ENCODE results near the gene RAI1. TPM values are rescaled to one million over a fixed set of nuclear protein-coding genes. Genes with fewer than 3 reads are reported as not detected.

The RAI1 gene
- total and polyA plus RNA-seq, 2 experiments from 2014 or later: 0.87 to 0.89 TPM

GRCh38 chr17:17834974-17835373, 153.7 kb downstream of the RAI1 start:
- H3K27me3 ChIP-seq (ENCODE audit: insufficient read depth): no peaks in the 10 kb centered on the region
- H3K79me2 ChIP-seq (replicated peaks; ENCODE audit: insufficient read depth): peaks cover 59% of the 10 kb centered on the region
- H4K20me1 ChIP-seq (replicated peaks; ENCODE audit: insufficient read depth): peaks cover 47% of the 10 kb centered on the region
- H3K9me2 ChIP-seq (ENCODE audit: insufficient read depth): no peaks in the 10 kb centered on the region
- TF ChIP-seq CREB1 (CRISPR knock-in tag; IDR thresholded peaks at IDR 0.05; ENCODE audit: low read depth): no peak
- H3K27ac ChIP-seq (ENCODE audit: low read depth): no peak overlapping the region
- H3K36me3 ChIP-seq (ENCODE audit: insufficient read depth): no peaks in the 10 kb centered on the region
- Mint-ChIP-seq H3K4me1 (peaks cover 62% of the 10 kb centered on the region), H3K27me3 (ENCODE audit: insufficient read depth, low read depth, poor library complexity) (peaks cover 32% of the 10 kb centered on the region), H3K27ac (no peak overlapping the region), H3K9me3 (no peaks in the 10 kb centered on the region), H3K4me3 (peak overlapping the region; percentile 80), H3K36me3 (ENCODE audit: low read depth) (peaks cover 39% of the 10 kb centered on the region)
- H3F3A ChIP-seq (replicated peaks; ENCODE audit: low read depth): peaks cover 20% of the 10 kb centered on the region
- no peak for ATAC-seq
- peak overlapping the region; percentile 97 for H3K4me3 ChIP-seq
- DNase-seq (ENCODE audit: low spot score): no peak
- H3K4me1 ChIP-seq (ENCODE audit: insufficient read depth): peaks cover 44% of the 10 kb centered on the region
- H2AFZ ChIP-seq: no peak overlapping the region
- peak overlapping the region; percentile 93 for H3K4me2 ChIP-seq

DNA sequence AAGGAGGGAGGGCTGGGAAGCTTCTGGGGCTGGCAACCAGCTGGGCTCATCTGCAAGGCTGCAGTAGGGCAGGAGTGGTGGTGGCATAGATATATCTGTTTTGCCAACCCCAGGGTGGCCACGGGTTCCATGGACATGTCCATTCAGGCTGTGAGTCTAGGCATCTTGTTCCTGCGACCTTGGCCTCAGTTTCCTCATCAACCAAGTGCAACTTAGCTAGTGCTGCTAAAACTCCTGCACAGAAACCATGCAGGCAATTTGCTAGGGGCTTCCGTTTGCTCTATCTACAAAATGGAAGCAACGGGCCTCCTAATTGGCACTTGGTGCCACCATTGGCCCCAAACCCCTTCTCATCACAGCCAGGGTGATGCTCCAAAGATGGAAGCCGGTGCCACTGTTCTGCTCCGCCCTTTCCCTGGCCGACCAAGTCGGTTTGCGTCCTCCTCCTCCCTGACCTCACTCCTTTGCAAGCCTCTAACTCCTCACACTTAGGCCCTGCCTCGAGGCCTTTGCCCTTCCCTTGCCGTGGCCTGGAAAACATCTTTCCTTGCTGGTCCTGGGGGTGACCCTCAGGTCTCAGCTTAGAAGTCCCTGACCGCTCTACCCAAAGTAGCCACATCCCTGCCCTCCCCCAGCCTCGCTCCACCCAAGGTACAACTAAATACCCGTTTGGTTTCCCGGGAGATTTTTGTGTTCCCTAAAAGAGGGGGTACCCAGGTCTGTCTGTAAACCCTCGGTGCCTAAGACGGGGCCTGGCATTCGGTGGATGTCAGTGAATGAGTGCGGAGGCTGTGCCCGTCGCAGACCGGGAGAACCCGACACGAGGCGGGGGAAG, 154.4 kb downstream of the RAI1 start:
- DNase-seq (ENCODE audit: low spot score): no peak
- H3K9me2 ChIP-seq (ENCODE audit: insufficient read depth): no peaks in the 10 kb centered on the region
- H3K27me3 ChIP-seq (ENCODE audit: insufficient read depth): no peaks in the 10 kb centered on the region
- H4K20me1 ChIP-seq (replicated peaks; ENCODE audit: insufficient read depth): peaks cover 42% of the 10 kb centered on the region
- H3K27ac ChIP-seq (ENCODE audit: low read depth): 0 out of 2 replicates have a peak overlapping the region, but pooled peaks have one; percentile 8
- H3K4me1 Mint-ChIP-seq: peaks cover 62% of the 10 kb centered on the region
- peak overlapping the region; percentile 97 for H3K4me3 ChIP-seq
- TF ChIP-seq, protein P1, sequence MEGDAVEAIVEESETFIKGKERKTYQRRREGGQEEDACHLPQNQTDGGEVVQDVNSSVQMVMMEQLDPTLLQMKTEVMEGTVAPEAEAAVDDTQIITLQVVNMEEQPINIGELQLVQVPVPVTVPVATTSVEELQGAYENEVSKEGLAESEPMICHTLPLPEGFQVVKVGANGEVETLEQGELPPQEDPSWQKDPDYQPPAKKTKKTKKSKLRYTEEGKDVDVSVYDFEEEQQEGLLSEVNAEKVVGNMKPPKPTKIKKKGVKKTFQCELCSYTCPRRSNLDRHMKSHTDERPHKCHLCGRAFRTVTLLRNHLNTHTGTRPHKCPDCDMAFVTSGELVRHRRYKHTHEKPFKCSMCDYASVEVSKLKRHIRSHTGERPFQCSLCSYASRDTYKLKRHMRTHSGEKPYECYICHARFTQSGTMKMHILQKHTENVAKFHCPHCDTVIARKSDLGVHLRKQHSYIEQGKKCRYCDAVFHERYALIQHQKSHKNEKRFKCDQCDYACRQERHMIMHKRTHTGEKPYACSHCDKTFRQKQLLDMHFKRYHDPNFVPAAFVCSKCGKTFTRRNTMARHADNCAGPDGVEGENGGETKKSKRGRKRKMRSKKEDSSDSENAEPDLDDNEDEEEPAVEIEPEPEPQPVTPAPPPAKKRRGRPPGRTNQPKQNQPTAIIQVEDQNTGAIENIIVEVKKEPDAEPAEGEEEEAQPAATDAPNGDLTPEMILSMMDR (conservative IDR thresholded peaks at IDR 0.05; ENCODE audit: low read depth in 2 of 2): no peak
- peaks cover 39% of the 10 kb centered on the region for H3K36me3 Mint-ChIP-seq (ENCODE audit: low read depth)
- H2AFZ ChIP-seq: no peak overlapping the region
- H3K9me3 Mint-ChIP-seq: no peaks in the 10 kb centered on the region
- H3K36me3 ChIP-seq (ENCODE audit: insufficient read depth): no peaks in the 10 kb centered on the region
- H3F3A ChIP-seq (replicated peaks; ENCODE audit: low read depth): peaks cover 20% of the 10 kb centered on the region
- peaks cover 53% of the 10 kb centered on the region for H3K79me2 ChIP-seq (replicated peaks; ENCODE audit: insufficient read depth)
- peak overlapping the region; percentile 80 for H3K4me3 Mint-ChIP-seq
- H3K4me2 ChIP-seq: peak overlapping the region; percentile 93
- H3K27ac Mint-ChIP-seq: peak overlapping the region; percentile 51; the same call in 1 of the 2 replicates
- peaks cover 32% of the 10 kb centered on the region for H3K27me3 Mint-ChIP-seq (ENCODE audit: insufficient read depth, low read depth, poor library complexity)
- peaks cover 45% of the 10 kb centered on the region for H3K4me1 ChIP-seq (ENCODE audit: insufficient read depth)
- ATAC-seq: no peak

GRCh38 chr17:17836250-17836817, 155.1 kb downstream of the RAI1 start:
- peaks cover 26% of the 10 kb centered on the region for H3F3A ChIP-seq (replicated peaks; ENCODE audit: low read depth)
- Mint-ChIP-seq H3K4me3 (peak overlapping the region; percentile 80), H3K36me3 (ENCODE audit: low read depth) (peaks cover 34% of the 10 kb centered on the region), H3K9me3 (no peaks in the 10 kb centered on the region), H3K27me3 (ENCODE audit: insufficient read depth, low read depth, poor library complexity) (peaks cover 34% of the 10 kb centered on the region), H3K27ac (0 out of 2 replicates have a peak overlapping the region, but pooled peaks have one; percentile 77), H3K4me1 (peaks cover 66% of the 10 kb centered on the region)
- peaks cover 47% of the 10 kb centered on the region for H3K79me2 ChIP-seq (replicated peaks; ENCODE audit: insufficient read depth)
- H3K4me1 ChIP-seq (ENCODE audit: insufficient read depth): peaks cover 52% of the 10 kb centered on the region
- peak overlapping the region; percentile 97 for H3K4me3 ChIP-seq
- peak overlapping the region; percentile 98 for H3K27ac ChIP-seq (ENCODE audit: low read depth)
- peak overlapping the region; percentile 93 for H3K4me2 ChIP-seq
- H3K9me2 ChIP-seq (ENCODE audit: insufficient read depth): no peaks in the 10 kb centered on the region
- no peaks in the 10 kb centered on the region for H3K27me3 ChIP-seq (ENCODE audit: insufficient read depth)
- H2AFZ ChIP-seq: no peak overlapping the region
- TF ChIP-seq REST (IDR thresholded peaks at IDR 0.05; ENCODE audit: unreplicated experiment) (no peak), CREB1 (CRISPR knock-in tag; IDR thresholded peaks at IDR 0.05; ENCODE audit: low read depth) (peak; percentile 93), POLR2AphosphoS5 (IDR thresholded peaks at IDR 0.05; ENCODE audit: low read depth) (peak; percentile 88), STAT1 (IDR thresholded peaks at IDR 0.05; ENCODE audit: unreplicated experiment) (no peak)
- peak; percentile 97 for DNase-seq (ENCODE audit: low spot score)
- peaks cover 42% of the 10 kb centered on the region for H4K20me1 ChIP-seq (replicated peaks; ENCODE audit: insufficient read depth)
- no peaks in the 10 kb centered on the region for H3K36me3 ChIP-seq (ENCODE audit: insufficient read depth)
- ATAC-seq: peak; percentile 41

Data from GM23338 (cell line).